ENCODE data around the gene INSM2. TPM values are rescaled to one million over a fixed set of nuclear protein-coding genes. Genes with fewer than 3 reads are reported as not detected.

Gene INSM2, protein sequence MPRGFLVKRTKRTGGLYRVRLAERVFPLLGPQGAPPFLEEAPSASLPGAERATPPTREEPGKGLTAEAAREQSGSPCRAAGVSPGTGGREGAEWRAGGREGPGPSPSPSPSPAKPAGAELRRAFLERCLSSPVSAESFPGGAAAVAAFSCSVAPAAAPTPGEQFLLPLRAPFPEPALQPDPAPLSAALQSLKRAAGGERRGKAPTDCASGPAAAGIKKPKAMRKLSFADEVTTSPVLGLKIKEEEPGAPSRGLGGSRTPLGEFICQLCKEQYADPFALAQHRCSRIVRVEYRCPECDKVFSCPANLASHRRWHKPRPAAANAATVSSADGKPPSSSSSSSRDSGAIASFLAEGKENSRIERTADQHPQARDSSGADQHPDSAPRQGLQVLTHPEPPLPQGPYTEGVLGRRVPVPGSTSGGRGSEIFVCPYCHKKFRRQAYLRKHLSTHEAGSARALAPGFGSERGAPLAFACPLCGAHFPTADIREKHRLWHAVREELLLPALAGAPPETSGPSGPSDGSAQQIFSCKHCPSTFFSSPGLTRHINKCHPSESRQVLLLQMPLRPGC
- total RNA-seq (2022; extraction: Qiagen RNA extraction; ENCODE audit: low read depth) = 0.02 to 0.06 TPM (median 0.05 TPM) in 3 of 5 replicates, not detected in the others

DNA sequence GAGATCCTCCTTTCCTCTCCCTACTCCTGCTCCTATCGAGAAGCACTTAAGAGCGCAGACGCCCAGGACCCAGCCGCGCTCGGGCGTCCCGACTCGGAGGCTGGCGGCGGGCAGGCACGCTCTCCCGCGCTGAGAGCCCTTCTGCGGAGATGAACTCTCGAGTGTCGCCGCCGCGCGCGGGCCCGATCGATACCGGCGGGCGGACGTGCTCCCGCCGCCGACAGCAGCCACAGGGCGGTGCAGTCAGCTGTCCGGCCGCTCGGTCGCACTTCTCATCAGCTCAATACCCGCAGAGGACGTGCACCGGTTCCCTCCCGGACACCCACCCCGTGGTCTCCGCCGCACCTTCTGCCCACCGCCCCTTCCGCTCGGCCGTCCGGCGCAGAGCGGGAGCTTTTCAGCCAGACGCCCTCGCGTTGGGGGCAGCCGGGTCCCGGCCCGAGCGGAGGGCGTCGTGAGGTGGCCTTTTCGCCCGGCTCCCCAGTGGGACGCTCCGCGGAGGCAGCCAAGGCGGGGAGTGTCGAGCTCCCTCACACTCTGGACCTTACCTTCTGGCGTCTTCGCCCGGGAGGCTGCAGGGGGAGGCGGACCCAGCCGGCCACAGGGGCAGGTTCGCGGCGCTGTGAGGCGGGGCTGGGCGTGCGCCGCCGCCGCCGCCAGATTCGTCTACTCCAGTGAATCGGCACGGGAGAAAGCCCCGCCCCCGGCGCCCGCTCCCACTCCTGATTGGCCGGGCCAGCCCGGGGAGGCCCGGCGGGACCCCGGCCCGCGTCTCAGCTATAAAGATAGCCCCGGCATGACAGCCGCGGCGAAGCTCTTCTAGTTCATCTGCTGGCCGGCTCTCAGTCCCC, at the start of gene INSM2:
Gene INSM2 (plus strand): TSS at position 808 of the 851 bp plus-strand sequence. CDS start 89 bp downstream, outside the sequence.

Other genes with a start within 250 kb of the INSM2 start
- gene PSMA6, start 241.8 kb upstream of the INSM2 start, total RNA-seq (2022; extraction: Qiagen RNA extraction; ENCODE audit: low read depth) = 245 to 277 TPM (median 266 TPM) in 5 replicates
- 79.0 to 133 TPM (median 103 TPM) in 5 replicates for gene NFKBIA, start 129.4 kb upstream of the INSM2 start, total RNA-seq (2022; extraction: Qiagen RNA extraction; ENCODE audit: low read depth)

All from A549 treated with DMSO at 1 μM for 4 hours (cell line).